ENCODE measurements around the gene SELENOT. TPM values are rescaled to one million over a fixed set of nuclear protein-coding genes. Genes with fewer than 3 reads are reported as not detected.
"Not testable (repeated sequence)": the region's sequence is repeated elsewhere in the genome, so short reads cannot be mapped to it uniquely, and the experiment has no call there.

The SELENOT gene
- total RNA-seq, 1 experiment from 2014 or later, result 73.8 TPM

DNA sequence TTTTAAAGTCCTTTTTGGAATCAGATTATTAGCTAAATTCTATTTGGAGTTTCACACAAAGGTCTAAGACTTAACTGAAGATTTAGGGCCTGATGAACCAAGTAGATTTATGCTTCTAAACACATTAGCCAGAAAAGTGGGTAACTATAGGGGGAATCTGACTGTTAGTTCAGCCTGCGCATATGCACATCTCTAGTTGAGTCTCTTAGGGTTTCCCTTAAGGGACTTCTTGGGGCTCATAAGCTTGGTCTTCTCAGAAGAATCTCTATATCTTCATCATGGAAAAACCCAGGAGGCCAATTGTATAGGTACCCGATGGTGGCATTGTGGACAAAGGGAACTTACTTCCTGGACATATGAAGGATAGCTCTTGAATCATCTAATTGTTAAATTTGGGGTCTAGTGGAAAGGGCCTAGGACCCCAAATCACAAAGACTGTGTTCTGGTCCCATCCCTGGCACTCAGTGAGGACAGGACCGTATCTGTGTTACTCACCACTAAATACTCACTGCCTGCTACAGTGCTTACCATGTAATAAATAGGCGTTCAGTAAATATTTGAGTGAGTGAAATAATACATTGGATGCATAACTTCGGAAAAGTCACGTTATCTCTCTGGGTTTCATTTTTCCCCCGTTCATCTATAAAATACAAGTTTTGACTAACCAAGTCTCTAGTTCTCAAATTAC is 17.0 kb downstream of the SELENOT start:
- Histone ChIP-seq H3K4me1 (ENCODE audit: insufficient read depth, low read length) (no peaks in the 10 kb centered on the region), H3K14ac (ENCODE audit: insufficient read depth, low read length) (no peak overlapping the region), H2BK120ac (ENCODE audit: low read depth, low read length, poor library complexity, severe bottlenecking) (no peak overlapping the region), H3K4ac (ENCODE audit: low read depth, low read length) (no peak overlapping the region), H2AK5ac (ENCODE audit: insufficient read length, low read length) (no peak overlapping the region), H3T11ph (ENCODE audit: low read length) (no peak overlapping the region), H3K18ac (ENCODE audit: insufficient read length, low read depth, low read length) (no peak overlapping the region), H3K23ac (ENCODE audit: insufficient read length, low read depth, low read length) (no peak overlapping the region), H2BK20ac (ENCODE audit: low read depth, low read length, poor library complexity, severe bottlenecking) (no peak overlapping the region), H3K79me2 (ENCODE audit: insufficient read depth, low read length) (peaks cover 10% of the 10 kb centered on the region), H2BK5ac (ENCODE audit: insufficient read length, low read length) (no peak overlapping the region), H3K27me3 (ENCODE audit: insufficient read depth, low read length) (no peaks in the 10 kb centered on the region), H4K8ac (replicated peaks; ENCODE audit: insufficient read length, low read depth, low read length) (no peak overlapping the region), H3K23me2 (ENCODE audit: insufficient read length, low read depth, low read length, poor library complexity, severe bottlenecking) (no peaks in the 10 kb centered on the region), H2AFZ (ENCODE audit: low read length) (no peak overlapping the region), H3K79me1 (ENCODE audit: insufficient read depth, low read depth, low read length, poor library complexity, severe bottlenecking) (peaks cover 7% of the 10 kb centered on the region), H3K9ac (ENCODE audit: extremely low read depth, insufficient read length, low read length) (no peak overlapping the region), H3K56ac (ENCODE audit: insufficient read length, low read depth, low read length) (no peak overlapping the region), H2BK12ac (ENCODE audit: insufficient read length, low read depth, low read length) (no peak overlapping the region), H4K91ac (ENCODE audit: insufficient read length, low read depth, low read length) (no peak overlapping the region), H4K20me1 (ENCODE audit: control insufficient read depth, insufficient read depth, insufficient read length) (no peaks in the 10 kb centered on the region), H2BK15ac (ENCODE audit: low read depth, low read length) (no peak overlapping the region), H3K4me2 (ENCODE audit: insufficient read depth, insufficient read length, low read length) (no peak overlapping the region), H3K9me3 (ENCODE audit: control insufficient read depth, low read depth, low read length) (no peaks in the 10 kb centered on the region), H4K5ac (ENCODE audit: insufficient read length, low read depth, low read length) (no peak overlapping the region), H3K27ac (ENCODE audit: insufficient read length, low read depth, low read length) (no peak overlapping the region)
- Mint-ChIP-seq H3K4me3 (no peak overlapping the region), H3K27me3 (ENCODE audit: low read depth) (no peaks in the 10 kb centered on the region), H3K27ac (no peak overlapping the region), H3K4me1 (peaks cover 9 to 10% of the 10 kb centered on the region in 2 experiments), H3K36me3 (ENCODE audit: insufficient read depth in 1 of 3, low read depth in 3 of 3) (peaks cover 17 to 21% (median 20%) of the 10 kb centered on the region in 3 experiments), H3K9me3 (peaks cover 0 to 3% of the 10 kb centered on the region in 2 experiments; a peak in 1 of 5 replicates)
- no CpG with 5 or more reads among the region's 7 CpGs for WGBS (ENCODE audit: extremely low coverage, insufficient read length, low lambda C conversion rate)
- TF ChIP-seq, protein P1, sequence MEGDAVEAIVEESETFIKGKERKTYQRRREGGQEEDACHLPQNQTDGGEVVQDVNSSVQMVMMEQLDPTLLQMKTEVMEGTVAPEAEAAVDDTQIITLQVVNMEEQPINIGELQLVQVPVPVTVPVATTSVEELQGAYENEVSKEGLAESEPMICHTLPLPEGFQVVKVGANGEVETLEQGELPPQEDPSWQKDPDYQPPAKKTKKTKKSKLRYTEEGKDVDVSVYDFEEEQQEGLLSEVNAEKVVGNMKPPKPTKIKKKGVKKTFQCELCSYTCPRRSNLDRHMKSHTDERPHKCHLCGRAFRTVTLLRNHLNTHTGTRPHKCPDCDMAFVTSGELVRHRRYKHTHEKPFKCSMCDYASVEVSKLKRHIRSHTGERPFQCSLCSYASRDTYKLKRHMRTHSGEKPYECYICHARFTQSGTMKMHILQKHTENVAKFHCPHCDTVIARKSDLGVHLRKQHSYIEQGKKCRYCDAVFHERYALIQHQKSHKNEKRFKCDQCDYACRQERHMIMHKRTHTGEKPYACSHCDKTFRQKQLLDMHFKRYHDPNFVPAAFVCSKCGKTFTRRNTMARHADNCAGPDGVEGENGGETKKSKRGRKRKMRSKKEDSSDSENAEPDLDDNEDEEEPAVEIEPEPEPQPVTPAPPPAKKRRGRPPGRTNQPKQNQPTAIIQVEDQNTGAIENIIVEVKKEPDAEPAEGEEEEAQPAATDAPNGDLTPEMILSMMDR (conservative IDR thresholded peaks at IDR 0.05), result no peak
- DNase-seq, result no peak

DNA sequence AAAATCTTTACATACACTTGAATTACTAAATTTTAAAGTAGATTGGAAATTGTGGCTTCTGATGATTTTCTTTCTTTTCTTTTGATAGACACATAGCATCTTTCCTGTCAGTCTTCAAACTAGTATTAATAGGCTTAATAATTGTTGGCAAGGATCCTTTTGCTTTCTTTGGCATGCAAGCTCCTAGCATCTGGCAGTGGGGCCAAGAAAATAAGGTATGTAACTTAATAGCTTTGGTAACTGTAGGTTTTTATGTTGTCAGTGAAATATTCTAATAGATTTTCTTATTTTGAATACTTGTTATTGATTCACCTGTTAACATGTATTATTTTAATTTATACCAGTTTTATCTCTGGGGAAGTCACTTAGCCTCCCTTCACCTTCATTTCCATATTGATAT is 19.8 kb downstream of the SELENOT start:
- H4K5ac ChIP-seq (ENCODE audit: insufficient read length, low read depth, low read length); H2BK20ac ChIP-seq (ENCODE audit: low read depth, low read length, poor library complexity, severe bottlenecking); H3K27me3 ChIP-seq (ENCODE audit: insufficient read depth, low read length); H3K14ac ChIP-seq (ENCODE audit: insufficient read depth, low read length); H3K9ac ChIP-seq (ENCODE audit: extremely low read depth, insufficient read length, low read length); H3K23ac ChIP-seq (ENCODE audit: insufficient read length, low read depth, low read length); H3K9me3 Mint-ChIP-seq; H3K79me2 ChIP-seq (ENCODE audit: insufficient read depth, low read length); H3K18ac ChIP-seq (ENCODE audit: insufficient read length, low read depth, low read length); H2AK5ac ChIP-seq (ENCODE audit: insufficient read length, low read length); H3K4me3 Mint-ChIP-seq; H3K79me1 ChIP-seq (ENCODE audit: insufficient read depth, low read depth, low read length, poor library complexity, severe bottlenecking); H3K56ac ChIP-seq (ENCODE audit: insufficient read length, low read depth, low read length); H3K9me3 ChIP-seq (ENCODE audit: control insufficient read depth, low read depth, low read length); H4K8ac ChIP-seq (replicated peaks; ENCODE audit: insufficient read length, low read depth, low read length); H3K27ac ChIP-seq (ENCODE audit: insufficient read length, low read depth, low read length); H2AFZ ChIP-seq (ENCODE audit: low read length); H2BK15ac ChIP-seq (ENCODE audit: low read depth, low read length); H3K4me1 ChIP-seq (ENCODE audit: insufficient read depth, low read length); H3T11ph ChIP-seq (ENCODE audit: low read length); H4K91ac ChIP-seq (ENCODE audit: insufficient read length, low read depth, low read length); H3K4me2 ChIP-seq (ENCODE audit: insufficient read depth, insufficient read length, low read length); DNase-seq; H3K23me2 ChIP-seq (ENCODE audit: insufficient read length, low read depth, low read length, poor library complexity, severe bottlenecking); H3K27ac Mint-ChIP-seq; H4K20me1 ChIP-seq (ENCODE audit: control insufficient read depth, insufficient read depth, insufficient read length); H2BK12ac ChIP-seq (ENCODE audit: insufficient read length, low read depth, low read length); H2BK5ac ChIP-seq (ENCODE audit: insufficient read length, low read length); H3K27me3 Mint-ChIP-seq (ENCODE audit: low read depth); H3K4ac ChIP-seq (ENCODE audit: low read depth, low read length); H2BK120ac ChIP-seq (ENCODE audit: low read depth, low read length, poor library complexity, severe bottlenecking): not testable (repeated sequence)
- H3K4me1 Mint-ChIP-seq, result peaks cover 14 to 16% of the 10 kb centered on the region in 2 experiments
- H3K36me3 Mint-ChIP-seq (ENCODE audit: insufficient read depth in 1 of 3, low read depth in 3 of 3), result peaks cover 23 to 41% (median 31%) of the 10 kb centered on the region in 3 experiments

Data from H9 (cell line).